AG20443 (cell line): Measurements from ENCODE around the gene ARL16.

Experiments
- DNase-seq: peaks from one replicate; pipeline ENCODE4 v3.0.0; 2012; ENCODE audit warnings: low spot score, mixed read lengths

The ARL16 gene

GRCh38 chr17:81712468-81713003, 28.9 kb upstream of the ARL16 start:
- peak; percentile 83 for DNase-seq

- peak; percentile 97 for DNase-seq
Measured at GRCh38 chr17:81711814-81712467, 28.3 kb upstream of the ARL16 start, which contains the start of gene SLC25A10. Gene SLC25A10, plus strand, starts transcription at chr17:81712284. Its CDS starts 143 bp downstream, at chr17:81712427.

- peak; percentile 32 for DNase-seq
Measured at GRCh38 chr17:81710514-81711308, 27.1 kb upstream of the ARL16 start.

- DNase-seq, result no peak
Measured at GRCh38 chr17:81708739-81709185, 25.2 kb upstream of the ARL16 start.

- DNase-seq, result no peak
Measured at GRCh38 chr17:81707725-81708646, 24.4 kb upstream of the ARL16 start.

GRCh38 chr17:81706757-81707624, 23.4 kb upstream of the ARL16 start:
- DNase-seq, result no peak

- DNase-seq, result no peak
Measured at GRCh38 chr17:81706232-81706611, 22.6 kb upstream of the ARL16 start.

GRCh38 chr17:81705518-81706231, 22.1 kb upstream of the ARL16 start:
- DNase-seq, result no peak

GRCh38 chr17:81703747-81704654, 20.4 kb upstream of the ARL16 start:
- DNase-seq, result no peak

GRCh38 chr17:81702934-81703746, 19.5 kb upstream of the ARL16 start, which contains the start of gene MRPL12:
Gene MRPL12, plus strand, starts transcription at chr17:81703367. Its CDS starts 135 bp downstream, at chr17:81703502.
- peak; percentile 98 for DNase-seq

- DNase-seq, result no peak
Measured at GRCh38 chr17:81701288-81702071, 17.9 kb upstream of the ARL16 start.

- no peak for DNase-seq
Measured at GRCh38 chr17:81700353-81701287, 17.0 kb upstream of the ARL16 start.

- no peak for DNase-seq
Measured at GRCh38 chr17:81697261-81698044, 13.9 kb upstream of the ARL16 start.

GRCh38 chr17:81696218-81696941, 12.8 kb upstream of the ARL16 start:
- DNase-seq, result no peak

- DNase-seq, result no peak
Measured at GRCh38 chr17:81695801-81696200, 12.2 kb upstream of the ARL16 start.
